GM21529 (cell line): ENCODE data around the gene TCN1.
"Not testable (repeated sequence)": the region's sequence is repeated elsewhere in the genome, so short reads cannot be mapped to it uniquely, and the experiment has no call there.

Experiments used
- ATAC-seq: cut with Tn5 transposase; IDR thresholded peaks from one replicate; pipeline ENCODE4 v1.9.1; 2021; ENCODE audit not compliant: unreplicated experiment

The TCN1 gene

GRCh38 chr11:59866397-59866796, at the start of gene TCN1:
Gene TCN1, minus strand, starts transcription at chr11:59866487. Its CDS starts 17 bp downstream, at chr11:59866470.
- no peak for ATAC-seq

GRCh38 chr11:59903569-59903968, 37.3 kb upstream of the TCN1 start:
- ATAC-seq: not testable (repeated sequence)

GRCh38 chr11:59901306-59901705, 35.0 kb upstream of the TCN1 start:
- no peak for ATAC-seq

- no peak for ATAC-seq
Measured at GRCh38 chr11:59900366-59901126, 34.3 kb upstream of the TCN1 start.

GRCh38 chr11:59899532-59899931, 33.2 kb upstream of the TCN1 start:
- no peak for ATAC-seq

GRCh38 chr11:59898650-59899049, 32.4 kb upstream of the TCN1 start:
- ATAC-seq: no peak

GRCh38 chr11:59898046-59898445, 31.8 kb upstream of the TCN1 start:
- ATAC-seq: no peak

- no peak for ATAC-seq
Measured at GRCh38 chr11:59894616-59895015, 28.3 kb upstream of the TCN1 start.

GRCh38 chr11:59891781-59892181, 25.5 kb upstream of the TCN1 start:
- no peak for ATAC-seq

- ATAC-seq: not testable (repeated sequence)
Measured at GRCh38 chr11:59887156-59887555, 20.9 kb upstream of the TCN1 start.

GRCh38 chr11:59883597-59883996, 17.3 kb upstream of the TCN1 start:
- no peak for ATAC-seq

GRCh38 chr11:59879567-59879966, 13.3 kb upstream of the TCN1 start:
- no peak for ATAC-seq

- no peak for ATAC-seq
Measured at GRCh38 chr11:59878575-59878974, 12.3 kb upstream of the TCN1 start, which contains the start of gene OOSP3. Gene OOSP3, plus strand, starts transcription at chr11:59878782. Its CDS starts 27 bp downstream, at chr11:59878809.

GRCh38 chr11:59877784-59878183, 11.5 kb upstream of the TCN1 start:
- no peak for ATAC-seq

- no peak for ATAC-seq
Measured at GRCh38 chr11:59877325-59877724, 11.0 kb upstream of the TCN1 start.

GRCh38 chr11:59875856-59876519, 9.7 kb upstream of the TCN1 start:
- ATAC-seq: no peak

GRCh38 chr11:59872076-59872475, 5.8 kb upstream of the TCN1 start:
- ATAC-seq: no peak

GRCh38 chr11:59867946-59868345, 1.7 kb upstream of the TCN1 start:
- ATAC-seq: no peak

GRCh38 chr11:59866836-59867235, 549 bp upstream of the TCN1 start:
- ATAC-seq: no peak

GRCh38 chr11:59865031-59865430, 1.3 kb downstream of the TCN1 start:
- ATAC-seq: no peak

- no peak for ATAC-seq
Measured at GRCh38 chr11:59862252-59862651, 4.0 kb downstream of the TCN1 start.

- no peak for ATAC-seq
Measured at GRCh38 chr11:59859673-59860072, 6.6 kb downstream of the TCN1 start.
